ENCODE results near the gene BMS1.

Gene BMS1

DNA sequence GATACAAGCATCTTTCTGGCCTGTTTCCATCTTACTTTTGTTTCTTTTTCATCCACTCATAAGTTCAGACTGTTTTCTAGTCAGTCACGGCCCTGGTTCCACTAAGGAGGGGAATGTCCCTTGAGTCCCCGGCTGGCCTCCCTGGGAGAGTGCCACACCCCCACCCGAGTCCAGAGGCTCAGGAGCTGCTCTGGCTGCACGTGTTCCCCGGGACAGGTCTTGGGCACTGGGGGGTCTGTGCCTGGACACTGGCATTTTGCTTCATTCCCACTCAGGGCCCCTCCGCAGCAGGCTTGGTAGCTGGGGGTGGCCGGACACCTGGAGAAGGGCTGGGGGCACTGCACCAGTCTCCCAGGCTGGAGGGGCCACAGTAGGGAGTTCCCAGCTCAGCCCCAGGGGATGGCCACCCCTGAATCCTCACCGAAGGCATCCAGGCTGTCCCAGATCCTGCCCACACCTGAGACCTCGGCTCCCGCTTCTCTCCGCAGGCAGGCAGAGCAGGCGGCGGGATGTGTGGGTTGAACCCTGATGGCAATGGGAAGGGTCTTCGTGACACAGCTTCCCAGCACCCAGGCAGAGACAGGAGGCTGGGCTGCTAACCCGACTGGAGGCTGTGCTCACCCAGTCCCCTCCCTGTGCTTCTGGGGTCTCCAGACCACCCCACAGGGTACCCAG, 92.3 kb downstream of the BMS1 start:
- H3K27me3 Mint-ChIP-seq (ENCODE audit: low read depth): peaks cover 20% of the 10 kb centered on the region
- H3K27ac Mint-ChIP-seq: no peak overlapping the region
- TF ChIP-seq, protein P1, sequence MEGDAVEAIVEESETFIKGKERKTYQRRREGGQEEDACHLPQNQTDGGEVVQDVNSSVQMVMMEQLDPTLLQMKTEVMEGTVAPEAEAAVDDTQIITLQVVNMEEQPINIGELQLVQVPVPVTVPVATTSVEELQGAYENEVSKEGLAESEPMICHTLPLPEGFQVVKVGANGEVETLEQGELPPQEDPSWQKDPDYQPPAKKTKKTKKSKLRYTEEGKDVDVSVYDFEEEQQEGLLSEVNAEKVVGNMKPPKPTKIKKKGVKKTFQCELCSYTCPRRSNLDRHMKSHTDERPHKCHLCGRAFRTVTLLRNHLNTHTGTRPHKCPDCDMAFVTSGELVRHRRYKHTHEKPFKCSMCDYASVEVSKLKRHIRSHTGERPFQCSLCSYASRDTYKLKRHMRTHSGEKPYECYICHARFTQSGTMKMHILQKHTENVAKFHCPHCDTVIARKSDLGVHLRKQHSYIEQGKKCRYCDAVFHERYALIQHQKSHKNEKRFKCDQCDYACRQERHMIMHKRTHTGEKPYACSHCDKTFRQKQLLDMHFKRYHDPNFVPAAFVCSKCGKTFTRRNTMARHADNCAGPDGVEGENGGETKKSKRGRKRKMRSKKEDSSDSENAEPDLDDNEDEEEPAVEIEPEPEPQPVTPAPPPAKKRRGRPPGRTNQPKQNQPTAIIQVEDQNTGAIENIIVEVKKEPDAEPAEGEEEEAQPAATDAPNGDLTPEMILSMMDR (IDR thresholded peaks at IDR 0.05; ENCODE audit: unreplicated experiment in 3 of 3): no peak
- H3K36me3 Mint-ChIP-seq (ENCODE audit: low read depth): no peaks in the 10 kb centered on the region
- H3K9me3 Mint-ChIP-seq: no peaks in the 10 kb centered on the region
- peaks cover 10% of the 10 kb centered on the region for H3K4me1 Mint-ChIP-seq
- H3K4me3 Mint-ChIP-seq: no peak overlapping the region

DNA sequence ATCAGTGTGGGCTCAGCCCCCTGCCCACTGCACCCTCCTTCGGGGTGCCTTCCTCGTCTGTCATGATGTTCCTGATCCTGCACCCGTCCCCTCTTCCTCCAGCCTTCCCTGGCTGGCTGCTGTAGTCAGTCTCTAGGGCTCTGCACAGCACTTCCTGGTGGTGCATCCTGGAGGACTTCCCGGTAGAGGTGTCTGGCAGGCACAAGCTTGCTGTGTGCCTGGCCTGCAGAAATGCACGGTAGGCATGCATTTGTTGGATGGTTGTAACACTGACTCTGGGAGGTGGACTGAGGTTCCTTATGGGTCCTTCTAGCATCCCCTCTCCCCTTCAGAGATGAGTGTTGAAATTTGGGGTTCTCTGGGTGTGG, 92.8 kb downstream of the BMS1 start:
- TF ChIP-seq, protein P1 (IDR thresholded peaks at IDR 0.05; ENCODE audit: unreplicated experiment in 3 of 3): no peak

DNA sequence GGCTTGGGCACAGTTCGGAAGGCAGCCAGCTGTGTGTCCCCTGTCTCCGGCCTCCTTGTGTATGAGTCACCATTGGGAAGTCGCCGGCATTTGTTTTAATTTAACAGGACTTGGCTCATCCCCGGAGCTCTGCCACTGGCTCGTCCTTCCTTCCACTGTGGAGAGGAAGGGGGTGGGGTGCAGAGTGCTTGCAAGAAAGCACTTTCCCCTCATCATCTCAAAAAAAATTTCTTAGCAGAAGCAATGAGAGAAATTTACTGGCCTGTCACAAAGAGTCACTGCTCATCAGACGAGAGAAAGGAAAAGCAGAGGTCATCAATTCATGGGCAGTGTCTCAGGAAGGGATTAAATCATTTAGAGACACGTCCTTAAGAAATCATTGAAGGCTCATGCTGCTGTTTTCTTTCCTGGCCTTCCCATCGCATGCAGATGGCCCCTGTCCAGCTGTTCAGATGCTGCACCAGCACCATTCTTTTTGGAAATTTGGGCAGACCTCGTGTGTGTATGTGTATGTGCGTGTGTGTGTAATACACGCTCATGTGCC, 93.3 kb downstream of the BMS1 start:
- peaks cover 27% of the 10 kb centered on the region for H3K27me3 Mint-ChIP-seq (ENCODE audit: low read depth)
- H3K4me3 Mint-ChIP-seq: peak overlapping the region in 1 of 3 experiments; percentile 5
- no peaks in the 10 kb centered on the region for H3K36me3 Mint-ChIP-seq (ENCODE audit: low read depth)
- TF ChIP-seq, protein P1 (IDR thresholded peaks at IDR 0.05; ENCODE audit: unreplicated experiment in 3 of 3): no peak
- peak overlapping the region; percentile 21 to 27 (median 25) for H3K27ac Mint-ChIP-seq
- H3K4me1 Mint-ChIP-seq: peaks cover 10% of the 10 kb centered on the region
- no peaks in the 10 kb centered on the region for H3K9me3 Mint-ChIP-seq

More for the DNA sequence above, 92.8 kb downstream of the BMS1 start:
- H3K9me3 Mint-ChIP-seq: no peaks in the 10 kb centered on the region
- H3K4me1 Mint-ChIP-seq: peaks cover 10% of the 10 kb centered on the region
- no peaks in the 10 kb centered on the region for H3K36me3 Mint-ChIP-seq (ENCODE audit: low read depth)
- peaks cover 22% of the 10 kb centered on the region for H3K27me3 Mint-ChIP-seq (ENCODE audit: low read depth)
- no peak overlapping the region for H3K4me3 Mint-ChIP-seq
- H3K27ac Mint-ChIP-seq: peak overlapping the region in 2 of 3 experiments; percentile 21 to 25

DNA sequence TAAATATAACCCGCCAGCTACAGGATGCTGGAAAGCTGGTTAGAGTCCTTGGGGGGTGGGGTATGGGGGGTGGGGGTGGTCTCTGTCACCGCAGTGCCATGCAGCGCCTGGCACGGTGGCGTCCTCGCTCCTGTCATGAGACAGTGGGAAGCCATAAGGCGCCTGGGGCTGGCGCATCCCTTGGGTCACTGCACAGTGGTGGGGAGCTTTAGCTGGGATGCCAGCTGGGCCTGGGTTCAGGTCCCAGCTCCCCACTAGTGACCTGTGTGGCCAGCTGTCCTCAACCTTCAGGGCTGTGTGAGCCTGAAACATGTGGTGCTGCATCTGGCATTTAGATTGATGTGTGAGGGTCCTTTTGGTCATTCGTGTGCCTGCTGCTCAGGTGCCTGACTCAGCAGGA, 93.9 kb downstream of the BMS1 start:
- peaks cover 24% of the 10 kb centered on the region for H3K27me3 Mint-ChIP-seq (ENCODE audit: low read depth)
- TF ChIP-seq, protein P1 (IDR thresholded peaks at IDR 0.05; ENCODE audit: unreplicated experiment in 3 of 3): no peak
- no peak overlapping the region for H3K4me3 Mint-ChIP-seq
- no peaks in the 10 kb centered on the region for H3K36me3 Mint-ChIP-seq (ENCODE audit: low read depth)
- peaks cover 3% of the 10 kb centered on the region for H3K9me3 Mint-ChIP-seq
- H3K27ac Mint-ChIP-seq: peak overlapping the region in 1 of 3 experiments; percentile 25
- H3K4me1 Mint-ChIP-seq: peaks cover 10% of the 10 kb centered on the region

DNA sequence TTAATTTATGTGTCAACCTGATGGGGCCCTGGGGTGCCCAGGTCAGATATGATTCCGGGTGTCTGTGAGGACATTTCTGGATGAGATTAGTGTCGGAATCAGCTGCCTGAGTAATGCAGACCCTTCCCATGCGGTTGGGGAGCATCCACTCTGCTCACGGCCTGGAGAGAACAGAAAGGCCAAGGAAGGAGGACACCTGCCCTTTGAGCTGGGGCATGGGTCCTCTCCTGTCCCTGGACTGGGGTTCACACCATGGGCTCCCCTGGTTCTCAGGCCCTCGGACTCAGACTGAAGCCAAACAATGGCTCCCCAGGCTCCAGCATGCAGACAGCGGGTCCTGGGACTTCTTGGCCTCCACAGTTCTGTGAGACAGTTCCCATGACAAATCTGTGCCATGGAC, 94.3 kb downstream of the BMS1 start:
- Mint-ChIP-seq H3K27me3 (ENCODE audit: low read depth) (peaks cover 24% of the 10 kb centered on the region), H3K9me3 (peaks cover 5% of the 10 kb centered on the region), H3K36me3 (ENCODE audit: low read depth) (no peaks in the 10 kb centered on the region), H3K4me1 (peaks cover 10% of the 10 kb centered on the region), H3K4me3 (no peak overlapping the region), H3K27ac (no peak overlapping the region)
- TF ChIP-seq, protein P1 (IDR thresholded peaks at IDR 0.05; ENCODE audit: unreplicated experiment in 3 of 3): no peak

All from nephron (organoid).